Breast epithelium (tissue), 3 donors: ENCODE measurements around the gene SPSB3.

Experiments used
- POLR2AphosphoS5 ChIP-seq, 3 donors: sonication (generic); formaldehyde crosslinking; IDR thresholded peaks; one replicate each; pipeline ENCODE4 v1.6.1; 2017; ENCODE audit warnings: antibody characterized with exemption in 3 of 3
- TF ChIP-seq, protein P1 (sequence below), 3 donors: fragments of 450-650 bp; IDR thresholded peaks; one replicate each; pipeline ENCODE4 v1.5.1; 2016 to 2017; ENCODE audit warnings: antibody characterized with exemption in 3 of 3, mild to moderate bottlenecking in 3 of 3, moderate library complexity in 3 of 3

GRCh38 chr16:1734123-1734522 lies 48.2 kb downstream of the SPSB3 start:
- TF ChIP-seq, protein P1, sequence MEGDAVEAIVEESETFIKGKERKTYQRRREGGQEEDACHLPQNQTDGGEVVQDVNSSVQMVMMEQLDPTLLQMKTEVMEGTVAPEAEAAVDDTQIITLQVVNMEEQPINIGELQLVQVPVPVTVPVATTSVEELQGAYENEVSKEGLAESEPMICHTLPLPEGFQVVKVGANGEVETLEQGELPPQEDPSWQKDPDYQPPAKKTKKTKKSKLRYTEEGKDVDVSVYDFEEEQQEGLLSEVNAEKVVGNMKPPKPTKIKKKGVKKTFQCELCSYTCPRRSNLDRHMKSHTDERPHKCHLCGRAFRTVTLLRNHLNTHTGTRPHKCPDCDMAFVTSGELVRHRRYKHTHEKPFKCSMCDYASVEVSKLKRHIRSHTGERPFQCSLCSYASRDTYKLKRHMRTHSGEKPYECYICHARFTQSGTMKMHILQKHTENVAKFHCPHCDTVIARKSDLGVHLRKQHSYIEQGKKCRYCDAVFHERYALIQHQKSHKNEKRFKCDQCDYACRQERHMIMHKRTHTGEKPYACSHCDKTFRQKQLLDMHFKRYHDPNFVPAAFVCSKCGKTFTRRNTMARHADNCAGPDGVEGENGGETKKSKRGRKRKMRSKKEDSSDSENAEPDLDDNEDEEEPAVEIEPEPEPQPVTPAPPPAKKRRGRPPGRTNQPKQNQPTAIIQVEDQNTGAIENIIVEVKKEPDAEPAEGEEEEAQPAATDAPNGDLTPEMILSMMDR (IDR thresholded peaks at IDR 0.05) = no peak
- TF ChIP-seq POLR2AphosphoS5 (IDR thresholded peaks at IDR 0.05) = no peak
